Breast epithelium (tissue), 4 donors: Measurements from ENCODE around the gene ITPKB. TPM values are rescaled to one million over a fixed set of nuclear protein-coding genes. Genes with fewer than 3 reads are reported as not detected.

Experiments used
- DNase-seq, 2 donors: peaks; one replicate each; pipeline ENCODE4 v3.0.0-alpha.2; 2019; ENCODE audit warnings: low spot score in 2 of 2
- H3K27ac ChIP-seq, 2 donors: fragments of 200-600 bp; sonication (generic) in 1 of 2; one replicate each; pipeline ENCODE4 v1.5.1; 2016 to 2019; ENCODE audit warnings: mild to moderate bottlenecking in 1 of 2
- H3K27me3 ChIP-seq, 2 donors: fragments of 200-600 bp; sonication (generic) in 1 of 2; one replicate each; pipeline versions ENCODE4 v1.5.1 to v1.6.0; 2017 to 2019; ENCODE audit warnings: control low read depth in 1 of 2, mild to moderate bottlenecking in 1 of 2
- H3K36me3 ChIP-seq: fragments of 200-600 bp; one replicate; pipeline ENCODE4 v1.5.1; 2019
- H3K4me1 ChIP-seq, 2 donors: fragments of 200-600 bp; sonication (generic); one replicate each; pipeline ENCODE4 v1.5.1; 2016 to 2019; ENCODE audit warnings: control low read depth in 1 of 2
- H3K4me3 ChIP-seq, 3 donors: fragments of 200-600 bp; sonication (generic); 1 replicate in 2 of 3; 2 replicates in 1 of 3; pipeline ENCODE4 v1.5.1; 2016 to 2019; ENCODE audit warnings: mild to moderate bottlenecking in 3 of 3, moderate library complexity in 2 of 3
- H3K9me3 ChIP-seq, 2 donors: fragments of 200-600 bp; sonication (generic) in 1 of 2; one replicate each; pipeline ENCODE4 v1.5.1; 2016 to 2019; ENCODE audit warnings: control low read depth in 1 of 2
- CTCF ChIP-seq, 3 donors: fragments of 450-650 bp; IDR thresholded peaks; one replicate each; pipeline ENCODE4 v1.5.1; 2016 to 2017; ENCODE audit warnings: antibody characterized with exemption in 3 of 3, mild to moderate bottlenecking in 3 of 3, moderate library complexity in 3 of 3
- POLR2A ChIP-seq: fragments of 450-650 bp; IDR thresholded peaks from one replicate; pipeline ENCODE4 v1.6.1; 2016; ENCODE audit warnings: antibody characterized with exemption, mild to moderate bottlenecking, moderate library complexity
- POLR2AphosphoS5 ChIP-seq, 3 donors: sonication (generic); formaldehyde crosslinking; IDR thresholded peaks; one replicate each; pipeline ENCODE4 v1.6.1; 2017; ENCODE audit warnings: antibody characterized with exemption in 3 of 3
- intact Hi-C: fragments of 100-400 bp; cut with DNase I; formaldehyde crosslinking; loops from one replicate; pipeline ENCODE4 v1.15.1; 2023; ENCODE audit warnings: low total_unique reads
- total RNA-seq, 3 donors: library from RNA; depleted of rRNA; stranded (reverse); fragments of >200 nt; gene quantifications; one replicate each; pipeline ENCODE4 v1.1.0, GENCODE V29; 2016

ITPKB gene
- 10 to 100 TPM; 24.0 to 37.6 (median 25.6) TPM for total RNA-seq

GRCh38 chr1:226738995-226739695, at the start of gene ITPKB:
Gene ITPKB (minus strand): TSS chr1:226739282. CDS start chr1:226737458, 1,824 bp downstream.
- H3K27me3 ChIP-seq = no peaks in the 10 kb centered on the region
- peaks cover 6 to 8% of the 10 kb centered on the region in 2 donors for H3K4me1 ChIP-seq
- peak; percentile 32 to 59 for DNase-seq
- TF ChIP-seq POLR2A (peak; percentile 27), CTCF (IDR thresholded peaks at IDR 0.05) (no peak)
- H3K4me3 ChIP-seq = peak within 1 kb of the TSS; percentile 83 to 98 (median 89)
- H3K9me3 ChIP-seq = no peaks in the 10 kb centered on the region
- intact Hi-C loops = no loop called here
- H3K36me3 ChIP-seq = no peaks in the 10 kb centered on the region
- H3K27ac ChIP-seq = peak within 1 kb of the TSS; percentile 86 to 92

DNA sequence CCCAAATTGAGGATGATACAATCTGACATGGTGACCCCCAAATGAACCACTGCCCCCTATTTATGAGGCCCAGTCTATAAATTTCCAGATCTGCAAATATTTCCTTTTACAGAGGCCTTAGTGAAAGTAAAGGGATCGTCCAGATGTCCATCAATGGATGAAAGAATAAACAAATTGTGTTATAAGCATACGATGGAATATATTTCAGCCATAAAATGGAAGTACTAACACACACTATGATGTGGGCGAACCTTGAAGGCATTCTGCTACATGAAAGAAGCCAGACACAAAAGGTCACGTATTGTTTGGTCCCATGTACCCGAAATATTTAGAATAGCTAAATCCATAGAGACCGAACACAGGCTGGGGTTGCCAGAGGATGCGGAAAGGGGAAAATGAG, 48.6 kb upstream of the ITPKB start:
- Histone ChIP-seq H3K4me1 (no peaks in the 10 kb centered on the region), H3K27me3 (no peaks in the 10 kb centered on the region), H3K9me3 (no peaks in the 10 kb centered on the region), H3K36me3 (no peaks in the 10 kb centered on the region), H3K4me3 (no peak overlapping the region), H3K27ac (no peak overlapping the region)
- TF ChIP-seq POLR2A = no peak
- TF ChIP-seq POLR2AphosphoS5 (IDR thresholded peaks at IDR 0.05) = no peak
- TF ChIP-seq CTCF (IDR thresholded peaks at IDR 0.05) = no peak
- intact Hi-C loops = no loop called here
- DNase-seq = no peak

DNA sequence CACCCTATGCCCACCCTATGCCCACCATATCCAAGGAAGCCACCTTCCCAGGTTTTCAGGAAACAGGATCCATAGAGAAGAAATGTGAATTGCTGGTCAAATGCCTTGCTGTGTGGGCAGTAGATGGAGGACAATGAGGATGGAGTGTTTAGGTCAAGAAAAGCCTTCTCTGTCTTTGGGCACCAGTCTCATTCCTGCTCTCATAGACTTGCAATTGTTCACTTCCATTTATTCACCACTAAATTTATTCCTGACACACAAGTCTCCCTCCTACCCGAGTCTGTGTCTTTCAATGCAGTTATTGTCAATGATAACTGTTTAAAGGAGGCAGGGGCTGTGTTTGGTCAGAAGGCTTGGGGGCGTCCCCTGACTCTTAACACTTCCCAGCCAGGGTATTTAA, 48.0 kb upstream of the ITPKB start:
- no peak overlapping the region for H3K27ac ChIP-seq
- H3K36me3 ChIP-seq = no peaks in the 10 kb centered on the region
- no peak overlapping the region for H3K4me3 ChIP-seq
- DNase-seq = no peak
- no peaks in the 10 kb centered on the region for H3K27me3 ChIP-seq
- TF ChIP-seq POLR2A = no peak
- no peak for TF ChIP-seq POLR2AphosphoS5 (IDR thresholded peaks at IDR 0.05)
- no peak for TF ChIP-seq CTCF (IDR thresholded peaks at IDR 0.05)
- H3K4me1 ChIP-seq = no peaks in the 10 kb centered on the region
- intact Hi-C loops = no loop called here
- H3K9me3 ChIP-seq = no peaks in the 10 kb centered on the region

DNA sequence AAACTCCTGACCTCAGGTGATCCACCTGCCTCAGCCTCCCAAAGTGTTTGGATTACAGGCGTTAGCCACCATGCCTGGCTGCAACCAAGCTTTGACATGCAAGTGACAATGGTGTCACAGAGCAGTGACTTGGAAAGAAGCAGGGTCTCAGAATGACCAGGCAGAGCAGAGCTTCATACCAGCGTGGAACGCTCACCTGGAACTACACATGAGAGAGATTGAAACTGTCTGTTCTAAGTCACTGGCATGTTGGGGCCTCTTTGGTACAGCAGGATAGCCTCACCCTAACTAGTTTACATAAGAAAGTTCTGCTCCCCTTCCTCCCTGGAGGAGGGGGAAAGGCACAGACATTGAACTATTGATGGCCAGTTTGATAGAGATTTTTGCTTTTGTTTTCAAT, 47.5 kb upstream of the ITPKB start:
- no peak for DNase-seq
- Histone ChIP-seq H3K4me3 (no peak overlapping the region), H3K4me1 (no peaks in the 10 kb centered on the region), H3K27me3 (no peaks in the 10 kb centered on the region), H3K9me3 (no peaks in the 10 kb centered on the region), H3K27ac (no peak overlapping the region), H3K36me3 (no peaks in the 10 kb centered on the region)
- intact Hi-C loops = no loop called here
- no peak for TF ChIP-seq CTCF (IDR thresholded peaks at IDR 0.05)
- TF ChIP-seq POLR2A = no peak
- no peak for TF ChIP-seq POLR2AphosphoS5 (IDR thresholded peaks at IDR 0.05)

GRCh38 chr1:226785805-226786204, 46.7 kb upstream of the ITPKB start:
- intact Hi-C loops = no loop called here
- TF ChIP-seq POLR2AphosphoS5 (IDR thresholded peaks at IDR 0.05) = no peak
- no peak for TF ChIP-seq CTCF (IDR thresholded peaks at IDR 0.05)
- no peak for TF ChIP-seq POLR2A
- Histone ChIP-seq H3K27me3 (no peaks in the 10 kb centered on the region), H3K4me3 (no peak overlapping the region), H3K9me3 (no peaks in the 10 kb centered on the region), H3K27ac (no peak overlapping the region), H3K4me1 (no peaks in the 10 kb centered on the region), H3K36me3 (no peaks in the 10 kb centered on the region)
- DNase-seq = no peak
